CD4-positive, alpha-beta T cell treated with Interleukin-17A for 4 hours (primary cell): ENCODE data around the gene RAB34.
"Not testable (repeated sequence)": the region's sequence is repeated elsewhere in the genome, so short reads cannot be mapped to it uniquely, and the experiment has no call there.

Experiments
- DNase-seq: peaks from one replicate; pipeline ENCODE4 v3.0.0-alpha.2; 2020; ENCODE audit warnings: mixed read lengths

Gene RAB34

GRCh38 chr17:28745786-28746411, 28.2 kb upstream of the RAB34 start:
- DNase-seq, result no peak

- peak; percentile 53 for DNase-seq
Measured at GRCh38 chr17:28744972-28745785, 27.5 kb upstream of the RAB34 start.

GRCh38 chr17:28744104-28744971, 26.7 kb upstream of the RAB34 start:
- DNase-seq, result peak; percentile 64

GRCh38 chr17:28743243-28744103, 25.8 kb upstream of the RAB34 start, which contains the start of gene TRAF4:
TSS of gene TRAF4 (plus strand) at chr17:28744011. CDS start at chr17:28744113, 102 bp downstream.
- peak; percentile 86 for DNase-seq

- DNase-seq, result no peak
Measured at GRCh38 chr17:28741358-28742349, 24.0 kb upstream of the RAB34 start.

GRCh38 chr17:28740406-28741357, 23.0 kb upstream of the RAB34 start:
- no peak for DNase-seq

GRCh38 chr17:28738680-28739384, 21.2 kb upstream of the RAB34 start:
- DNase-seq, result peak; percentile 26

GRCh38 chr17:28737770-28738679, 20.4 kb upstream of the RAB34 start:
- DNase-seq, result no peak

- DNase-seq, result no peak
Measured at GRCh38 chr17:28737316-28737715, 19.6 kb upstream of the RAB34 start.

- not testable (repeated sequence) for DNase-seq
Measured at GRCh38 chr17:28735913-28736769, 18.5 kb upstream of the RAB34 start.

- no peak for DNase-seq
Measured at GRCh38 chr17:28735242-28735722, 17.6 kb upstream of the RAB34 start.

- DNase-seq, result no peak
Measured at GRCh38 chr17:28734712-28735241, 17.1 kb upstream of the RAB34 start.

GRCh38 chr17:28733346-28733745, 15.7 kb upstream of the RAB34 start:
- no peak for DNase-seq

GRCh38 chr17:28729950-28730330, 12.3 kb upstream of the RAB34 start:
- DNase-seq, result no peak

GRCh38 chr17:28728364-28729200, 10.9 kb upstream of the RAB34 start, which contains the start of gene NEK8:
TSS of gene NEK8 (plus strand) at chr17:28728788. CDS start at chr17:28728814, 26 bp downstream.
- peak; percentile 98 for DNase-seq
